ENCODE results near the gene TIMM13.

Gene TIMM13

GRCh38 chr19:2381148-2381820 lies 46.1 kb downstream of the TIMM13 start:
- no peak overlapping the region for H3K4me3 ChIP-seq (ENCODE audit: low read depth, low read length)
- TF ChIP-seq CTCF (IDR thresholded peaks at IDR 0.05; ENCODE audit: low read depth, low read length) = no peak

DNA sequence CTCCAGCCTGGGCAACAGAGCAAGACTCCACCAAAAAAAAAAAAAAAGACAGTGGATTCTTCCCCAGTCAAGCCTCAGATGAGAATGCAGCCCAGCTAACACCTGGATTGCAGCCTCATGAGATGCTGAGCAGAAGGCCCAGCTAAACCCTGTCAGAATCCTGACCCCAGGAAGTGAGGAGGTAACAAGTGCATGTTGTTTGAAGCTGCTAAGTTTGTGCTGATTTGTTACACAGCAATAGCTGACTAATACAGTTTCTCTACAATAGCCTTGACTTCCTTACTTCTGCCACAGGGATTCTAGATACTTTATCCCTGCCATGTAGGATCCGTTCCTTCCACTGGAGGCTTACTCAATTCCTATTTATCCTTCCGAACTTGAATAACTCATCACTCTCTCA lies 46.8 kb downstream of the TIMM13 start:
- no peak for TF ChIP-seq CTCF (IDR thresholded peaks at IDR 0.05; ENCODE audit: low read depth, low read length)
- no peak overlapping the region for H3K4me3 ChIP-seq (ENCODE audit: low read depth, low read length)

GRCh38 chr19:2376784-2377519 lies 50.4 kb downstream of the TIMM13 start:
- no peak overlapping the region for H3K4me3 ChIP-seq (ENCODE audit: low read depth, low read length)
- no peak for TF ChIP-seq CTCF (IDR thresholded peaks at IDR 0.05; ENCODE audit: low read depth, low read length)
